Spleen (tissue), 11 donors: ENCODE results near the gene MEIKIN. TPM values are rescaled to one million over a fixed set of nuclear protein-coding genes. Genes with fewer than 3 reads are reported as not detected.
A peak's percentile ranks its signal among the peaks of the same experiment; 100 is the strongest.

Experiments used
- DNase-seq: peaks from one replicate; pipeline ENCODE4 v3.0.0-alpha.2; 2020
- H3K27ac ChIP-seq, 8 donors: fragments of 200-600 bp; sonication (generic) in 7 of 8; 1 replicate in 4 of 8; 2 replicates in 4 of 8; pipeline versions ENCODE4 v1.5.0 to v1.8.0; 2016 to 2021; ENCODE audit warnings: inconsistent platforms in 4 of 8, mild to moderate bottlenecking in 4 of 8, moderate library complexity in 1 of 8
- H3K27me3 ChIP-seq, 7 donors: fragments of 200-600 bp; sonication (generic) in 6 of 7; replicated peaks in 1 of 7; 1 replicate in 4 of 7; 2 replicates in 3 of 7; pipeline versions ENCODE4 v1.5.0 to v1.8.0; 2016 to 2021; ENCODE audit warnings: inconsistent platforms in 3 of 7, mild to moderate bottlenecking in 1 of 7
- H3K36me3 ChIP-seq, 6 donors: fragments of 200-600 bp; sonication (generic) in 5 of 6; 1 replicate in 4 of 6; 2 replicates in 2 of 6; pipeline versions ENCODE4 v1.5.0 to v1.8.0; 2016 to 2021; ENCODE audit warnings: inconsistent platforms in 2 of 6
- H3K4me1 ChIP-seq, 6 donors: fragments of 200-600 bp; sonication (generic) in 5 of 6; 1 replicate in 3 of 6; 2 replicates in 3 of 6; pipeline versions ENCODE4 v1.5.0 to v1.8.0; 2016 to 2021; ENCODE audit warnings: inconsistent platforms in 3 of 6
- H3K4me3 ChIP-seq, 8 donors: fragments of 200-600 bp; sonication (generic) in 7 of 8; 1 replicate in 4 of 8; 2 replicates in 4 of 8; pipeline versions ENCODE4 v1.5.0 to v1.8.0; 2016 to 2021; ENCODE audit warnings: inconsistent platforms in 4 of 8, mild to moderate bottlenecking in 4 of 8, moderate library complexity in 2 of 8
- H3K9me3 ChIP-seq, 8 donors: fragments of 200-600 bp; sonication (generic) in 7 of 8; 1 replicate in 4 of 8; 2 replicates in 4 of 8; pipeline versions ENCODE4 v1.5.0 to v1.8.0; 2016 to 2021; ENCODE audit warnings: inconsistent platforms in 4 of 8
- CTCF ChIP-seq, 11 experiments: fragments of 200-600 bp in 7 of 11; fragments of 450-650 bp in 4 of 11; sonication (generic) in 4 of 11; IDR thresholded peaks in 8 of 11; conservative IDR thresholded peaks in 3 of 11; 1 replicate in 7 of 11; 2 replicates in 4 of 11; pipeline versions ENCODE4 v1.4.0 to v1.8.0; 2016 to 2021; ENCODE audit warnings: antibody characterized with exemption in 11 of 11, inconsistent platforms in 4 of 11, mild to moderate bottlenecking in 1 of 11
- POLR2A ChIP-seq, 3 donors: fragments of 450-650 bp; IDR thresholded peaks; one replicate each; pipeline ENCODE4 v1.5.1; 2017; ENCODE audit warnings: antibody characterized with exemption in 3 of 3, mild to moderate bottlenecking in 1 of 3
- POLR2AphosphoS5 ChIP-seq, 3 donors: sonication (generic); formaldehyde crosslinking; IDR thresholded peaks; one replicate each; pipeline ENCODE4 v1.5.1; 2017; ENCODE audit warnings: antibody characterized with exemption in 3 of 3
- WGBS, 5 donors: extraction: QIAGEN DNeasy Blood & Tissue Kit in 3 of 5; methylation state at CpG; one replicate each; pipeline versions ENCODE4 v1.1.5 to v1.1.7; 2013 to 2018; 5-methylcytosine and 5-hydroxymethylcytosine counted together
- intact Hi-C: fragments of 100-400 bp; cut with DNase I; formaldehyde crosslinking; loops from one replicate; pipeline ENCODE4 v1.15.0; 2023; ENCODE audit warnings: low total_unique reads
- polyA plus RNA-seq, 3 donors: library from polyadenylated mRNA; stranded (reverse); fragments of 200-250 nt; gene quantifications; one replicate each; pipeline ENCODE4 v1.2.1, GENCODE V29; 2013
- total RNA-seq, 7 donors: library from RNA; depleted of rRNA in 3 of 7; stranded (reverse); fragments of >200 nt in 3 of 7; fragmentation: NEBNext Ultra II Directional in 4 of 7; extraction: Animal tissue kit (Norgen Biotek cat#: 25700) in 4 of 7; gene quantifications; one replicate each; pipeline versions ENCODE4 v1.1.0 to v1.2.1, GENCODE V29; 2016 to 2021
- donor health status: healthy with polysubstance abuse.
- donor health status: DM: no; HTN: no; CAD: no; lungs with moderate emphysema.
- donor health status: DM: no; HTN: no; CAD: no.
- donor health status: Bipolar disorder and iron deficiency.
- donor health status: healthy.
- donor health status: DM: no; HTN: no; CAD: no.
- donor health status: DM: yes; HTN: yes; CAD: no.

MEIKIN gene
- total and polyA plus RNA-seq, 10 donors, result 0.24 TPM; not detected in 9

DNA sequence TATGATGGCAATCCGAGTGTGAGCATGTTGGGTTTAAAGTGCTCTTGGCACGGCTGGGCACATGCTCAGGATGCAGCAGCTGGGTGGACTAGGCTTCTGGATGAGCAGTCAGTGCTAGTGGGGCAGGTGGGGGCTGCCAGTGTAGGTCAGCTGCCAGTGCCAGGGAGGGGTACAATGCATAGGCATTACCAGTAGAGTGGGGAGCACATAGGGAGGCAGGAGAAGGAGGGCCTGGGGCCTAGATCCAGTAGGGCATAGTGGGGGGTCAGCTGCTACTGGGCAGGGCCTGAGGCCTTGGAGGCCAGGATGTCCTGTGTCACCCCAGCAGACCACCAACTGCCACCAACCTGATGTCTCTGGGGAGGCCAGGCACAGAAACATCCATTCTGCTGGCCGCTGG, 41.8 kb upstream of the MEIKIN start:
- no peaks in the 10 kb centered on the region for H3K4me1 ChIP-seq
- no peak overlapping the region for H3K4me3 ChIP-seq
- no peak for DNase-seq
- no peak overlapping the region for H3K27ac ChIP-seq
- intact Hi-C loops, result no loop called here
- 81 to 95% (median 88%) methylated on average over 2 to 3 of the region's 3 CpGs for WGBS, 5 donors
- no peaks in the 10 kb centered on the region for H3K27me3 ChIP-seq
- H3K9me3 ChIP-seq, result no peaks in the 10 kb centered on the region
- TF ChIP-seq POLR2A (IDR thresholded peaks at IDR 0.05) (no peak), CTCF (IDR thresholded peaks at IDR 0.05 in 8 of 11, conservative IDR thresholded peaks at IDR 0.05 in 3 of 11) (no peak)
- no peaks in the 10 kb centered on the region for H3K36me3 ChIP-seq

- intact Hi-C loops, result no loop called here
- H3K9me3 ChIP-seq, result no peaks in the 10 kb centered on the region
- TF ChIP-seq POLR2A (IDR thresholded peaks at IDR 0.05), result no peak
- TF ChIP-seq CTCF (IDR thresholded peaks at IDR 0.05 in 8 of 11, conservative IDR thresholded peaks at IDR 0.05 in 3 of 11), result no peak
- no peak for TF ChIP-seq POLR2AphosphoS5 (IDR thresholded peaks at IDR 0.05)
- H3K36me3 ChIP-seq, result no peaks in the 10 kb centered on the region
- 79 to 88% (median 85%) methylated on average over 8 of the region's 8 CpGs for WGBS, 5 donors
- H3K4me3 ChIP-seq, result no peak overlapping the region
- no peak overlapping the region for H3K27ac ChIP-seq
- peak; percentile 50 for DNase-seq
- H3K27me3 ChIP-seq, result no peaks in the 10 kb centered on the region
- no peaks in the 10 kb centered on the region for H3K4me1 ChIP-seq
Observed at GRCh38 chr5:131986161-131986912, 40.9 kb upstream of the MEIKIN start.

DNA sequence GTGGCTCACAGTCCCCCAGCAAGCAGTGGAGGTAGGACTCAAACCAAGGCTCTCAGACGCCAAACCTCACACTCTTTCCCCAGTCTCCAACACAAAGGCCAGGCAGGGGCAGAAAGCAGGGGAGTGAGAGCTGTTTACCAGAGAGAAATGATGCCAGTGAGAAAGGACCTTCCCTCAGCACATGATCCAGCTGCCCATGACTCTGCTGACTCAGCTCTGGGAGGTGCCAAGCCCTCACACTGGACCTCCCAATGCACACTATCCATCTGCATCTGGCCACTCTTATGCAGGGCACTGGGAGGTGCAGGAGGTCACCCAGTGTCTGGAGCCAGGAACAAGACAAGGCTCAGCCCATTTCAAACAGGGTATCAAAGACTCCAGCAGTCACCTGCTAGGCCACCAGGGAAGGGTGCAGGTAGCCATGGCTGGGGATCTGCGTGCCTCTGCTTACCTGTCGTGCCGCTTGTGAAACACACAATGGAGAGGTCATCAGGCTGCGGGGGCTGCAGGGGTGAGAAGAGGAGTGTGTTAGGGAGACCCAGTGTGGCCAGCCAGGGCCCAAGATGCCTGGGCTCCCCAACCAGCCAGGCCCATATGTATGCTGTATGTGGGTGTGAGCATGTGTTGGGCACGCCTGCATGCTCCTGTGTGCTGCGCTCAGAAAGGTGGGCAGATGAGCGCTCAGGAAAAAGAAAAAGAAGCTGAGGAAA, 39.6 kb upstream of the MEIKIN start:
- DNase-seq, result peak; percentile 47
- 95 to 99% (median 97%) methylated on average over 8 of the region's 8 CpGs for WGBS, 5 donors
- H3K4me1 ChIP-seq, result no peaks in the 10 kb centered on the region
- intact Hi-C loops, result no loop called here
- no peaks in the 10 kb centered on the region for H3K36me3 ChIP-seq
- no peaks in the 10 kb centered on the region for H3K9me3 ChIP-seq
- TF ChIP-seq CTCF (IDR thresholded peaks at IDR 0.05 in 8 of 11, conservative IDR thresholded peaks at IDR 0.05 in 3 of 11) (no peak), POLR2AphosphoS5 (IDR thresholded peaks at IDR 0.05) (no peak), POLR2A (IDR thresholded peaks at IDR 0.05) (no peak)
- H3K4me3 ChIP-seq, result no peak overlapping the region
- H3K27me3 ChIP-seq, result no peaks in the 10 kb centered on the region
- H3K27ac ChIP-seq, result no peak overlapping the region

DNA sequence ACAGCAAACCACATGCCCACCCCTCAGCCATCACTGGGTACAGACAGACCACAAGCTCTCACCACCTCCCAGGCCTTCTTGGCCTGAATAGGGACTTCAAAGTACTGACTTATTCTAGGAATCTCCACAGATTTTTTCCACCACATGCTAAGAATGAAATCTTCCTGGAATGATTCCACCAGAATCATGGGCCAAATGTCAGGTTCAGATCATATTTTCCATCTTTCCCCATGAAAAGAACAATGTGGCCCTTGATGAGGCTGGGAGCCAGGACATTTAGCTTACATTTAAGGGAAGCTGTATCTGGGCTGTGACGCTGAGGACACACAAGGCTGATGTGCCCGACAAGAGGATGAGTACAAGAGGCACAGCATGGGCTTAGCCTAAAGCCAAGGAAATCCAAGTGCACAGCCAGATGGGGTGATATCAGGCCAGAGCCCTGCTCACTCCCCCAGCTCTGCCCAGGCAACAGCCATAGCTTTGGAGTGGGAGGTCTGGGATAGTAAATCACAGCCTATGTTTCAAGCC, 37.8 kb upstream of the MEIKIN start:
- no peaks in the 10 kb centered on the region for H3K27me3 ChIP-seq
- H3K9me3 ChIP-seq, result no peaks in the 10 kb centered on the region
- no peaks in the 10 kb centered on the region for H3K36me3 ChIP-seq
- no peaks in the 10 kb centered on the region for H3K4me1 ChIP-seq
- TF ChIP-seq POLR2A (IDR thresholded peaks at IDR 0.05) (no peak), POLR2AphosphoS5 (IDR thresholded peaks at IDR 0.05) (no peak), CTCF (IDR thresholded peaks at IDR 0.05 in 8 of 11, conservative IDR thresholded peaks at IDR 0.05 in 3 of 11) (no peak)
- intact Hi-C loops, result no loop called here
- DNase-seq, result peak; percentile 47
- no peak overlapping the region for H3K27ac ChIP-seq
- WGBS, 5 donors, result 79 to 85% (median 80%) methylated on average over 2 of the region's 2 CpGs
- no peak overlapping the region for H3K4me3 ChIP-seq
